Stimulated activated CD4-positive, alpha-beta T cell treated with anti-CD3 and anti-CD28 coated beads, TNF-alpha, amount 100 ng/mL, for 1 hour (primary cell): ENCODE results near the gene ZNF746.

Experiments used
- DNase-seq, 3 donors: peaks; one replicate each; pipeline ENCODE4 v3.0.0-alpha.2; 2020; ENCODE audit warnings: low read depth in 3 of 3, low spot score in 1 of 3

ZNF746 gene

GRCh38 chr7:149427893-149428292 is 69.7 kb downstream of the ZNF746 start:
- DNase-seq: no peak

GRCh38 chr7:149427096-149427680 is 70.4 kb downstream of the ZNF746 start:
- DNase-seq: no peak

GRCh38 chr7:149423449-149424110 is 74.0 kb downstream of the ZNF746 start:
- no peak for DNase-seq

- DNase-seq: peak in 1 of 3 donors; percentile 37
These were observed 74.7 kb downstream of the ZNF746 start for GRCh38 chr7:149422914-149423301.
